SU-DHL-6 (cell line): ENCODE results near the gene RFTN1.

Experiments
- EZH2phosphoT487 ChIP-seq: fragments of 200-600 bp; sonication (generic), shearing (Covaris generic); conservative IDR thresholded peaks from 2 replicates; pipeline ENCODE4 v1.6.1; 2018; ENCODE audit warnings: mild to moderate bottlenecking, antibody characterized with exemption, low read length, moderate library complexity, mixed read lengths
- TF ChIP-seq, protein P1 (sequence below): fragments of 200-600 bp; sonication (generic); IDR thresholded peaks from one replicate; pipeline ENCODE4 v1.5.1; 2017; ENCODE audit warnings: antibody characterized with exemption, mild to moderate bottlenecking, low read length, moderate library complexity; ENCODE audit not compliant: insufficient read depth, poor library complexity, severe bottlenecking

DNA sequence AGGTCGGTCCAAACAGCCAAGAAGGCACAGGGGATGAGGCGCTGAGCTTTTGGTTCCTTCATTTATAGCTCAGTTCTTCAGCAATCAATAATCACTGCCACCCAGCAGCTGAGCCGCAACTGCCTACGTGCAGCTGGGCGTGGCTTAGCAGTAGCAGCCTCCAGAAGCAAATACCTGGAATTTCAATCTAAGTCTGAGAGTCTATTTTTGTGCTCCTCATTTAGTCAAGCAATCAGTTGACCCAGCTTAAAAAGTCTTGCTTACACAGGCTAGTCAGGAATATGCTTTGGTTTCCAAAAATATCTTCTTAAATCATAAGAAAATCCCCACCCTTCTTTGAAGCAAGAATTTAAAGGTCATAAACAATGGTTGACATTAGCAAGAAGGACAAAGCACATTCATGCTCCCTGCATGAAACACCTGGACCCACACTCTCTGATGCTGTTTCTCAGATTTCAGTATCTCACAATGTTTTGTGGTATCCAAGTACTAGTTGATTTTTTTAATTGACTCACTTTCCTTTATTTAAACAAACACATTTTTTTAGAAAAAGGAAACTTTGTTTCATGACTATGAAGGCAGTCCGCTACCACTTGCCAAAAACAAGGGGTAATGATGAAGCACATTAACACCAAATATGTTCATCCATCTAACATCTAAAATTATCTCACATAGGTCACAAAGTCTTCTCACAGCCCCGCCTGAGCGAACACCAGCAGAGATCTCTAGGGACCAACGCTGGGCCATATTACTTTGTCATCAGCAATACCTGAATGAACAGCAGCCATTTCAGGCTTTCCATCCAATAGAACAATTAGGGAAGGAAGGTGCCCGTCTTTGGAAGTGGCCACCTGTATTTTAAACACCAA, 142.4 kb downstream of the RFTN1 start:
- TF ChIP-seq, protein P1, sequence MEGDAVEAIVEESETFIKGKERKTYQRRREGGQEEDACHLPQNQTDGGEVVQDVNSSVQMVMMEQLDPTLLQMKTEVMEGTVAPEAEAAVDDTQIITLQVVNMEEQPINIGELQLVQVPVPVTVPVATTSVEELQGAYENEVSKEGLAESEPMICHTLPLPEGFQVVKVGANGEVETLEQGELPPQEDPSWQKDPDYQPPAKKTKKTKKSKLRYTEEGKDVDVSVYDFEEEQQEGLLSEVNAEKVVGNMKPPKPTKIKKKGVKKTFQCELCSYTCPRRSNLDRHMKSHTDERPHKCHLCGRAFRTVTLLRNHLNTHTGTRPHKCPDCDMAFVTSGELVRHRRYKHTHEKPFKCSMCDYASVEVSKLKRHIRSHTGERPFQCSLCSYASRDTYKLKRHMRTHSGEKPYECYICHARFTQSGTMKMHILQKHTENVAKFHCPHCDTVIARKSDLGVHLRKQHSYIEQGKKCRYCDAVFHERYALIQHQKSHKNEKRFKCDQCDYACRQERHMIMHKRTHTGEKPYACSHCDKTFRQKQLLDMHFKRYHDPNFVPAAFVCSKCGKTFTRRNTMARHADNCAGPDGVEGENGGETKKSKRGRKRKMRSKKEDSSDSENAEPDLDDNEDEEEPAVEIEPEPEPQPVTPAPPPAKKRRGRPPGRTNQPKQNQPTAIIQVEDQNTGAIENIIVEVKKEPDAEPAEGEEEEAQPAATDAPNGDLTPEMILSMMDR: no peak
- no peak for TF ChIP-seq EZH2phosphoT487
